Natural killer cell (primary cell): ENCODE measurements around the gene NLK. TPM values are rescaled to one million over a fixed set of nuclear protein-coding genes. Genes with fewer than 3 reads are reported as not detected.

Experiments
- ATAC-seq, 3 donors: fragments of 150-1000 bp in 2 of 3; fragments of 200-7000 bp in 1 of 3; cut with Tn5 transposase; 1 replicate in 1 of 3; 2 replicates in 2 of 3; pipeline ENCODE4 v1.10.0; 2021; ENCODE audit warnings: mild to moderate bottlenecking in 2 of 3, moderate library complexity in 2 of 3
- DNase-seq, 2 donors: peaks; one replicate each; pipeline versions ENCODE4 v3.0.0 to v3.0.0-alpha.2; 2013 to 2021; ENCODE audit warnings: mixed read lengths in 1 of 2
- H3K27ac ChIP-seq: one replicate; pipeline ENCODE4 v1.5.1; 2013; ENCODE audit warnings: mild to moderate bottlenecking, low read length
- H3K27me3 ChIP-seq: one replicate; pipeline ENCODE4 v1.6.1; 2013; ENCODE audit warnings: low read length; ENCODE audit not compliant: control insufficient read depth, insufficient read depth
- H3K36me3 ChIP-seq: one replicate; pipeline ENCODE4 v1.6.1; 2013; ENCODE audit warnings: low read length; ENCODE audit not compliant: control insufficient read depth, insufficient read depth
- H3K4me1 ChIP-seq: one replicate; pipeline ENCODE4 v1.6.1; 2013; ENCODE audit warnings: low read length; ENCODE audit not compliant: control insufficient read depth, insufficient read depth
- H3K4me3 ChIP-seq: one replicate; pipeline ENCODE4 v1.5.1; 2013; ENCODE audit warnings: low read length
- H3K9me3 ChIP-seq: one replicate; pipeline ENCODE4 v1.6.1; 2013; ENCODE audit warnings: low read length; ENCODE audit not compliant: control insufficient read depth, insufficient read depth
- H3K27ac Mint-ChIP-seq, 2 donors: one replicate each; pipeline ENCODE4 v1.8.0; 2022; ENCODE audit warnings: mild to moderate bottlenecking in 2 of 2, mixed read lengths in 2 of 2, moderate library complexity in 1 of 2
- H3K27me3 Mint-ChIP-seq, 2 donors: one replicate each; pipeline ENCODE4 v1.8.0; 2022; ENCODE audit warnings: low read depth in 2 of 2, mixed read lengths in 2 of 2
- H3K36me3 Mint-ChIP-seq: one replicate; pipeline ENCODE4 v1.8.0; 2022; ENCODE audit warnings: mixed read lengths
- H3K4me1 Mint-ChIP-seq, 2 donors: one replicate each; pipeline ENCODE4 v1.8.0; 2022; ENCODE audit warnings: mixed read lengths in 2 of 2
- H3K4me3 Mint-ChIP-seq: one replicate; pipeline ENCODE4 v1.8.0; 2022; ENCODE audit warnings: mild to moderate bottlenecking, moderate library complexity, mixed read lengths
- H3K9me3 Mint-ChIP-seq, 2 donors: one replicate each; pipeline ENCODE4 v1.8.0; 2022; ENCODE audit warnings: mixed read lengths in 2 of 2
- WGBS: methylation state at CpG from one replicate; pipeline ENCODE4 v1.1.7; 2013; ENCODE audit warnings: missing lambda C conversion rate; ENCODE audit not compliant: insufficient coverage; 5-methylcytosine and 5-hydroxymethylcytosine counted together
- intact Hi-C: fragments of 100-400 bp; cut with micrococcal nuclease; formaldehyde crosslinking; loops from one replicate; pipeline ENCODE4 v1.14.2; 2022
- total RNA-seq, 4 donors: library from RNA; stranded (reverse); fragments of 120-200 nt in 1 of 4; gene quantifications; one replicate each; pipeline versions ENCODE4 v1.2.3 to v1.2.4, GENCODE V29; 2013 to 2022
- TF ChIP-seq, protein P1 (sequence below): fragments of 200-600 bp; IDR thresholded peaks from one replicate; pipeline ENCODE4 v1.8.0; 2022; ENCODE audit warnings: antibody characterized with exemption

The NLK gene
- total RNA-seq, 3 donors from 2014 or later (not counting 1 experiment from before 2014, with no cell fraction given), result 18.3 to 35.6 (median 20.8) TPM

GRCh38 chr17:28131599-28131998, 89.1 kb downstream of the NLK start:
- DNase-seq, result no peak

DNA sequence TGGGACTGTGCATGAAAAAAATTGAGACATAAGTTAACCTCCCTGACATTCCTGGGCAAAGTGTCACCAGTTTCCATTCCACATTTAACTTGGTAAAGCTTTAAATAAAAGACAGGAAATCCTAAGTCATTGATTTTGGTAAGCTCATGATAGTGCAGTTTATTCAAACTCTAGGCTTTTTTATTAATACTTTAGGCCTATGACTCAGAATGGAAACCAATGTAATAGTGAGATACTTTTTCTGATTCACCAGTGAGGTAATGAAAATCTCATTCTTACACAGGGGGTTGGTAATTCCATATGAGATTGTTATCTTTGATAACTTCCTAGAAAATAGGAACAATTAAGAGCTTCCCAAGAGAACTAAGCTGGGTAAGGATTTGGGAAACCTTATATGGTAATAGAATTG, 91.1 kb downstream of the NLK start:
- no peak for DNase-seq
- Histone ChIP-seq H3K27me3 (no peaks in the 10 kb centered on the region), H3K27ac (no peak overlapping the region), H3K36me3 (peaks cover 12% of the 10 kb centered on the region), H3K4me1 (no peaks in the 10 kb centered on the region), H3K9me3 (no peaks in the 10 kb centered on the region), H3K4me3 (no peak overlapping the region)
- Mint-ChIP-seq H3K4me1 (no peaks in the 10 kb centered on the region), H3K4me3 (no peak overlapping the region), H3K9me3 (no peaks in the 10 kb centered on the region), H3K36me3 (peaks cover 7% of the 10 kb centered on the region), H3K27me3 (no peaks in the 10 kb centered on the region), H3K27ac (no peak overlapping the region)
- intact Hi-C loops, result no loop called here
- TF ChIP-seq, protein P1, sequence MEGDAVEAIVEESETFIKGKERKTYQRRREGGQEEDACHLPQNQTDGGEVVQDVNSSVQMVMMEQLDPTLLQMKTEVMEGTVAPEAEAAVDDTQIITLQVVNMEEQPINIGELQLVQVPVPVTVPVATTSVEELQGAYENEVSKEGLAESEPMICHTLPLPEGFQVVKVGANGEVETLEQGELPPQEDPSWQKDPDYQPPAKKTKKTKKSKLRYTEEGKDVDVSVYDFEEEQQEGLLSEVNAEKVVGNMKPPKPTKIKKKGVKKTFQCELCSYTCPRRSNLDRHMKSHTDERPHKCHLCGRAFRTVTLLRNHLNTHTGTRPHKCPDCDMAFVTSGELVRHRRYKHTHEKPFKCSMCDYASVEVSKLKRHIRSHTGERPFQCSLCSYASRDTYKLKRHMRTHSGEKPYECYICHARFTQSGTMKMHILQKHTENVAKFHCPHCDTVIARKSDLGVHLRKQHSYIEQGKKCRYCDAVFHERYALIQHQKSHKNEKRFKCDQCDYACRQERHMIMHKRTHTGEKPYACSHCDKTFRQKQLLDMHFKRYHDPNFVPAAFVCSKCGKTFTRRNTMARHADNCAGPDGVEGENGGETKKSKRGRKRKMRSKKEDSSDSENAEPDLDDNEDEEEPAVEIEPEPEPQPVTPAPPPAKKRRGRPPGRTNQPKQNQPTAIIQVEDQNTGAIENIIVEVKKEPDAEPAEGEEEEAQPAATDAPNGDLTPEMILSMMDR, result no peak
- ATAC-seq, result no peak

More at GRCh38 chr17:28131599-28131998, 89.1 kb downstream of the NLK start:
- H3K27me3 ChIP-seq, result no peaks in the 10 kb centered on the region
- TF ChIP-seq, protein P1, result no peak
- no peak overlapping the region for H3K4me3 ChIP-seq
- H3K27ac ChIP-seq, result no peak overlapping the region
- H3K36me3 Mint-ChIP-seq, result peaks cover 7% of the 10 kb centered on the region
- H3K27ac Mint-ChIP-seq, result no peak overlapping the region
- no peaks in the 10 kb centered on the region for H3K9me3 Mint-ChIP-seq
- H3K36me3 ChIP-seq, result peaks cover 12% of the 10 kb centered on the region
- ATAC-seq, result no peak
- no peaks in the 10 kb centered on the region for H3K27me3 Mint-ChIP-seq
- no CpG with 5 or more reads among the region's 4 CpGs for WGBS
- H3K4me1 ChIP-seq, result no peaks in the 10 kb centered on the region
- no peaks in the 10 kb centered on the region for H3K4me1 Mint-ChIP-seq
- no peak overlapping the region for H3K4me3 Mint-ChIP-seq
- intact Hi-C loops, result no loop called here
- no peaks in the 10 kb centered on the region for H3K9me3 ChIP-seq

DNA sequence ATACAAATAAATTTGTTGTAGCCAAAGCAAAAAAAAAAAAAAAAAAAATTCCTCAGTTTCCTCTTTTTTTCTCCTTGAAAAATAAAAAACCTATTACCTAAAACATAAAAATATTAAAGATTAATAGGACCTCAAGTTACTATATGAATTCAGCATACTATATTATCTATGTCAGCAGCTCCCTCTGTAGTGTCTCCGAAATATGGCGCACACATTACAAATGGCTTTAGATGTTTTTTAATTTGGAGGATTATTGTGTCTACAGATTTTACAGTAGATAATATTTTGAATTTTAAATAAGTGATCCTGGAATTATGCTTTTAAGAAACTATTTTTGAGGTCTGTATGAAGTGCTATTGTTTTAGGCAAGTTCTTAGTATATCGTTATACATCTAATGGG, 94.4 kb downstream of the NLK start:
- no CpG with 5 or more reads among the region's 3 CpGs for WGBS
- DNase-seq (no peak), ATAC-seq (no peak)
- H3K4me3 Mint-ChIP-seq, result no peak overlapping the region
- no peaks in the 10 kb centered on the region for H3K9me3 ChIP-seq
- no peaks in the 10 kb centered on the region for H3K9me3 Mint-ChIP-seq
- H3K4me1 ChIP-seq, result no peaks in the 10 kb centered on the region
- H3K27ac ChIP-seq, result no peak overlapping the region
- no peaks in the 10 kb centered on the region for H3K27me3 Mint-ChIP-seq
- H3K27ac Mint-ChIP-seq, result no peak overlapping the region
- TF ChIP-seq, protein P1, result no peak
- no peaks in the 10 kb centered on the region for H3K27me3 ChIP-seq
- H3K36me3 Mint-ChIP-seq, result peaks cover 7% of the 10 kb centered on the region
- no peak overlapping the region for H3K4me3 ChIP-seq
- intact Hi-C loops, result no loop called here
- peaks cover 12% of the 10 kb centered on the region for H3K36me3 ChIP-seq
- H3K4me1 Mint-ChIP-seq, result no peaks in the 10 kb centered on the region

GRCh38 chr17:28139822-28140221, 97.3 kb downstream of the NLK start:
- no peaks in the 10 kb centered on the region for H3K9me3 Mint-ChIP-seq
- TF ChIP-seq, protein P1, result no peak
- intact Hi-C loops, result no loop called here
- no peak overlapping the region for H3K27ac ChIP-seq
- no peaks in the 10 kb centered on the region for H3K4me1 ChIP-seq
- peaks cover 7% of the 10 kb centered on the region for H3K36me3 ChIP-seq
- no peak overlapping the region for H3K4me3 ChIP-seq
- no peaks in the 10 kb centered on the region for H3K36me3 Mint-ChIP-seq
- no peaks in the 10 kb centered on the region for H3K27me3 Mint-ChIP-seq
- no peaks in the 10 kb centered on the region for H3K27me3 ChIP-seq
- no peaks in the 10 kb centered on the region for H3K9me3 ChIP-seq
- no peaks in the 10 kb centered on the region for H3K4me1 Mint-ChIP-seq
- H3K4me3 Mint-ChIP-seq, result no peak overlapping the region
- DNase-seq, result no peak
- no peak for ATAC-seq
- 93% methylated on average over 1 of the region's 1 CpG for WGBS
- H3K27ac Mint-ChIP-seq, result no peak overlapping the region
